SK-N-SH (cell line): ENCODE results near the gene PDE4B. TPM values are rescaled to one million over a fixed set of nuclear protein-coding genes. Genes with fewer than 3 reads are reported as not detected.

Source experiments
- CTCF ChIA-PET: fragments of 300-600, 350-600 bp; formaldehyde crosslinking; extraction: SDS; loops from one replicate; lab custom pipeline; 2021; lab: Yijun Ruan, JAX
- POLR2A ChIA-PET: fragments of 350-600 bp; sonication (Branson Sonifier 250); formaldehyde crosslinking; extraction: SDS; loops from one replicate; lab custom pipeline; 2020; ENCODE audit warnings: antibody characterized with exemption, inconsistent platforms; lab: Yijun Ruan, JAX
- DNase-seq: peaks from one replicate; pipeline ENCODE4 v3.0.0; 2012
- H2AFZ ChIP-seq: fragments of 200-600 bp; sonication (generic); 2 replicates; pipeline ENCODE4 v1.8.1; 2016; ENCODE audit warnings: antibody characterized with exemption, mild to moderate bottlenecking, low read depth
- H3F3A ChIP-seq: fragments of 200-600 bp; sonication (generic); replicated peaks from 2 replicates; pipeline ENCODE3; 2016; ENCODE audit warnings: antibody characterized with exemption, mild to moderate bottlenecking; ENCODE audit not compliant: insufficient read depth
- H3K27ac ChIP-seq, 2 experiments: fragments of 200-500 bp in 1 of 2; fragments of 200-600 bp in 1 of 2; sonication (Bioruptor generic) in 1 of 2; sonication (generic), shearing (Covaris generic) in 1 of 2; 2 replicates each; pipeline versions ENCODE4 v1.5.1 to v1.6.1; 2014 to 2016; ENCODE audit warnings: low read depth in 2 of 2, inconsistent platforms in 1 of 2, low read length in 1 of 2, mild to moderate bottlenecking in 1 of 2, mixed read lengths in 1 of 2
- H3K27me3 ChIP-seq: fragments of 200-600 bp; sonication (generic), shearing (Covaris generic); 2 replicates; pipeline ENCODE4 v1.6.1; 2016; ENCODE audit warnings: mixed run types; ENCODE audit not compliant: insufficient read depth
- H3K36me3 ChIP-seq, 2 experiments: fragments of 200-500 bp in 1 of 2; fragments of 200-600 bp in 1 of 2; sonication (Bioruptor generic) in 1 of 2; sonication (generic) in 1 of 2; replicated peaks in 1 of 2; 2 replicates each; pipeline versions ENCODE3 to v1.5.1; 2014 to 2016; ENCODE audit warnings: low read length in 1 of 2, mild to moderate bottlenecking in 1 of 2; ENCODE audit not compliant: insufficient read depth in 2 of 2, control insufficient read depth in 1 of 2
- H3K4me1 ChIP-seq, 2 experiments: fragments of 200-500 bp in 1 of 2; fragments of 200-600 bp in 1 of 2; sonication (Bioruptor generic) in 1 of 2; sonication (generic), shearing (Covaris generic) in 1 of 2; 2 replicates each; pipeline versions ENCODE4 v1.5.1 to v1.6.1; 2014 to 2016; ENCODE audit warnings: low read depth in 1 of 2, low read length in 1 of 2, mixed run types in 1 of 2; ENCODE audit not compliant: insufficient read depth in 2 of 2, control insufficient read depth in 1 of 2
- H3K4me2 ChIP-seq: fragments of 200-600 bp; sonication (generic), shearing (Covaris generic); 2 replicates; pipeline ENCODE4 v1.6.1; 2017; ENCODE audit warnings: mixed run types
- H3K4me3 ChIP-seq, 2 experiments: fragments of 200-500 bp in 1 of 2; fragments of 200-600 bp in 1 of 2; sonication (Bioruptor generic) in 1 of 2; sonication (generic), shearing (Covaris generic) in 1 of 2; 2 replicates each; pipeline versions ENCODE4 v1.5.1 to v1.8.1; 2014 to 2016; ENCODE audit warnings: low read depth in 2 of 2, inconsistent platforms in 1 of 2, low read length in 1 of 2, mild to moderate bottlenecking in 1 of 2, mixed read lengths in 1 of 2, moderate library complexity in 1 of 2
- H3K79me2 ChIP-seq: fragments of 200-600 bp; sonication (generic); 2 replicates; pipeline ENCODE4 v1.8.1; 2017; ENCODE audit warnings: mild to moderate bottlenecking; ENCODE audit not compliant: insufficient read depth
- H3K9ac ChIP-seq: fragments of 200-600 bp; sonication (generic); 2 replicates; pipeline ENCODE4 v1.6.1; 2017; ENCODE audit warnings: mixed run types
- H3K9me2 ChIP-seq: fragments of 200-600 bp; sonication (generic); 2 replicates; pipeline ENCODE4 v1.6.1; 2017; ENCODE audit warnings: mixed run types
- H3K9me3 ChIP-seq: fragments of 200-600 bp; sonication (generic); 2 replicates; pipeline ENCODE4 v1.6.1; 2017; ENCODE audit warnings: mixed run types, mild to moderate bottlenecking, moderate library complexity
- H4K20me1 ChIP-seq: fragments of 200-600 bp; sonication (generic); 2 replicates; pipeline ENCODE4 v1.6.1; 2017; ENCODE audit warnings: mild to moderate bottlenecking, mixed run types; ENCODE audit not compliant: insufficient read depth
- ELF1 ChIP-seq: IDR thresholded peaks from 2 replicates; pipeline ENCODE4 v1.4.0; 2012
- EP300 ChIP-seq, 2 experiments: IDR thresholded peaks; 2 replicates each; pipeline versions ENCODE4 v1.4.0 to v1.6.1; 2012; ENCODE audit warnings: borderline replicate concordance in 1 of 2, low read depth in 1 of 2, low read length in 1 of 2
- EZH2phosphoT487 ChIP-seq: fragments of 200-600 bp; sonication (generic); IDR thresholded peaks from 2 replicates; pipeline ENCODE4 v1.6.1; 2017; ENCODE audit warnings: low read depth, mixed run types, mild to moderate bottlenecking, antibody characterized with exemption, moderate library complexity, borderline replicate concordance
- FOXM1 ChIP-seq: IDR thresholded peaks from 2 replicates; pipeline ENCODE4 v1.4.0; 2012; ENCODE audit warnings: low read depth, mild to moderate bottlenecking
- GATA2 ChIP-seq: sonication (generic); formaldehyde crosslinking; IDR thresholded peaks from 2 replicates; pipeline ENCODE4 v1.5.0; 2020; ENCODE audit warnings: mild to moderate bottlenecking, missing genetic modification reagents
- JUND ChIP-seq: IDR thresholded peaks from 2 replicates; pipeline ENCODE4 v1.4.0; 2012
- MXI1 ChIP-seq: IDR thresholded peaks from 2 replicates; pipeline ENCODE4 v1.6.1; 2012; ENCODE audit warnings: mild to moderate bottlenecking, low read depth, low read length, improper control_type of control experiment
- NRF1 ChIP-seq: IDR thresholded peaks from 2 replicates; pipeline ENCODE4 v1.6.1; 2012; ENCODE audit warnings: low read depth, mild to moderate bottlenecking, low read length
- POLR2AphosphoS5 ChIP-seq: IDR thresholded peaks from 2 replicates; pipeline ENCODE4 v1.6.1; 2012; ENCODE audit warnings: low read depth, low read length
- RAD21 ChIP-seq: IDR thresholded peaks from 2 replicates; pipeline ENCODE4 v1.6.1; 2012; ENCODE audit warnings: mild to moderate bottlenecking, low read length
- RCOR1 ChIP-seq: fragments of 150-350 bp; IDR thresholded peaks from 2 replicates; pipeline ENCODE4 v1.6.1; 2017; ENCODE audit warnings: antibody characterized with exemption, low read length
- RXRA ChIP-seq: IDR thresholded peaks from 2 replicates; pipeline ENCODE4 v1.4.0; 2012; ENCODE audit warnings: low read depth, mild to moderate bottlenecking, borderline replicate concordance
- SIN3A ChIP-seq: IDR thresholded peaks from 2 replicates; pipeline ENCODE4 v1.6.1; 2012; ENCODE audit warnings: low read depth, mild to moderate bottlenecking, low read length, moderate library complexity, borderline replicate concordance
- SMC3 ChIP-seq: IDR thresholded peaks from 2 replicates; pipeline ENCODE4 v1.6.1; 2012; ENCODE audit warnings: low read depth, low read length, improper control_type of control experiment
- TAF1 ChIP-seq: IDR thresholded peaks from 2 replicates; pipeline ENCODE4 v1.6.1; 2012; ENCODE audit warnings: low read depth, mild to moderate bottlenecking, low read length, moderate library complexity, borderline replicate concordance
- TCF12 ChIP-seq: IDR thresholded peaks from 2 replicates; pipeline ENCODE4 v1.4.0; 2012
- TEAD4 ChIP-seq: IDR thresholded peaks from 2 replicates; pipeline ENCODE4 v1.4.0; 2012; ENCODE audit warnings: mild to moderate bottlenecking, borderline replicate concordance; ENCODE audit not compliant: insufficient read depth
- WGBS: methylation state at CpG from one replicate; pipeline ENCODE4 v1.1.6; 2017; ENCODE audit warnings: low lambda C conversion rate; 5-methylcytosine and 5-hydroxymethylcytosine counted together
- polyA plus RNA-seq, 3 experiments: library from polyadenylated mRNA; depleted of rRNA; stranded (reverse); fragments of >200 nt; gene quantifications; 2 replicates each; pipeline ENCODE4 v1.2.3, GENCODE V29; 2012
- TF ChIP-seq, protein P1 (sequence below): IDR thresholded peaks from 2 replicates; pipeline ENCODE4 v1.4.0; 2012; ENCODE audit warnings: low read depth, borderline replicate concordance
- TF ChIP-seq, protein P2 (sequence below): IDR thresholded peaks from 2 replicates; pipeline ENCODE4 v1.6.1; 2012; ENCODE audit warnings: mild to moderate bottlenecking, low read depth, low read length, moderate library complexity
- TF ChIP-seq, protein P3 (sequence below): fragments of 200-600 bp; sonication (generic); IDR thresholded peaks from 2 replicates; pipeline ENCODE4 v1.6.1; 2017; ENCODE audit warnings: antibody characterized with exemption, mild to moderate bottlenecking, moderate library complexity

The PDE4B gene
- polyA plus RNA-seq, 1 of the 3 experiments (the other 2 are of a cell fraction) = 1.9 TPM

DNA sequence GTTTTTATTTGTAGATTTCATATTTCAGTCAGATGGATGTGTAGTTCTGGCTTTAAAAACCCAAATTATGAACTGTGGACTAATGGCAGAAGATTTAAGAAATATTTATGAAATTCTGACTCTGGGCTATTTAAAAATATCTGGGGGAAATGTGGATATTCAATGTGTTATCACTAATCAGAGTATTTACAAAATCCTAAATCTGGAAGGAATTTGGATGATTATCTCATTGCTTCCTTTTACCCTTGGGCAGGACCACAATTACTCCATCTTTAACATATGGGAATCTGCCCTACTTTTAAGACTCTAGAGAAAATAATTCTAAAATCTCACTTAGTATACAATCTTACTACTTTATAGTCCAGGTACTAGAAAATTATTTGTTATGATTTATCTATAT is 203.2 kb downstream of the PDE4B start:
- ChIA-PET CTCF (interaction anchor here (1.0 to 13.1 kb wide), 3 partner anchors 11 to 730 kb away, joined by 3 to 203 read pairs (median 3); no protein-coding TSS in a partner anchor), POLR2A (no interaction called here)
- peaks cover 3 to 20% of the 10 kb centered on the region in 2 experiments; a peak in 3 of 4 replicates for H3K4me1 ChIP-seq
- no peaks in the 10 kb centered on the region for H3F3A ChIP-seq
- no peaks in the 10 kb centered on the region for H3K27me3 ChIP-seq
- H3K27ac ChIP-seq = peak overlapping the region in 1 of 2 experiments; percentile 91; a peak in 2 of 4 replicates
- no peaks in the 10 kb centered on the region for H3K36me3 ChIP-seq
- H3K9ac ChIP-seq = no peak overlapping the region
- DNase-seq = no peak
- no peaks in the 10 kb centered on the region for H4K20me1 ChIP-seq
- H3K4me2 ChIP-seq = no peak overlapping the region
- no peak for TF ChIP-seq POLR2AphosphoS5
- no peak for TF ChIP-seq NRF1
- peak in 1 of 2 experiments; percentile 54; a peak in 2 of 4 replicates for TF ChIP-seq EP300 (IDR thresholded peaks at IDR 0.05; ENCODE audit: borderline replicate concordance in 1 of 2, low read depth in 1 of 2, low read length in 1 of 2)
- H3K9me2 ChIP-seq = no peaks in the 10 kb centered on the region
- H2AFZ ChIP-seq = peak overlapping the region; percentile 49; the same call in 1 of the 2 replicates
- H3K9me3 ChIP-seq = no peaks in the 10 kb centered on the region
- H3K79me2 ChIP-seq = no peaks in the 10 kb centered on the region
- H3K4me3 ChIP-seq = peak overlapping the region in 1 of 2 experiments; percentile 56; a peak in 2 of 4 replicates

DNA sequence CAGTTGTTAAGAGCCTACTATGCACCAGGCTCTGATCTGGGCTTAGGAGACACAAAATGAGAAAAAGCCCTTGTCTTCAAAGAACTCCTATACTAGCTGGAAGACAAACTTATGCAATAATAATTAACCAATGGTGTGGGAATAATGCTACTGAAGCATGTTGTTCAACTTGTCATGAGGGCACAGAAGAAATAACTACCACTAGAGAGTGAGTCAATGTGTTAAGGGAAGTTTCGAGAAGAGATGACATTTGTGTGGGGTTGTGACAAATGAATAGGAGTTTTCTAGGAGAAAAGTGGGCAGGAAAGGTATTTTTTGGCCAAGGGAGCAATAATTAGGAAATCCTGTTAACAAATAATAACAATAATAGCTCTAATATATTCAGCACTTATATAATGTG is 205.0 kb downstream of the PDE4B start:
- H4K20me1 ChIP-seq = no peaks in the 10 kb centered on the region
- no peak overlapping the region for H2AFZ ChIP-seq
- H3K27me3 ChIP-seq = no peaks in the 10 kb centered on the region
- TF ChIP-seq RAD21 (no peak), RXRA (no peak), EZH2phosphoT487 (no peak), NRF1 (no peak), ELF1 (no peak), RCOR1 (no peak), SMC3 (no peak), JUND (no peak), POLR2AphosphoS5 (no peak), SIN3A (no peak), EP300 (IDR thresholded peaks at IDR 0.05; ENCODE audit: borderline replicate concordance in 1 of 2, low read depth in 1 of 2, low read length in 1 of 2) (no peak), TAF1 (no peak), FOXM1 (no peak), TEAD4 (no peak), MXI1 (no peak), TCF12 (no peak), GATA2 (no peak)
- TF ChIP-seq, protein P1, sequence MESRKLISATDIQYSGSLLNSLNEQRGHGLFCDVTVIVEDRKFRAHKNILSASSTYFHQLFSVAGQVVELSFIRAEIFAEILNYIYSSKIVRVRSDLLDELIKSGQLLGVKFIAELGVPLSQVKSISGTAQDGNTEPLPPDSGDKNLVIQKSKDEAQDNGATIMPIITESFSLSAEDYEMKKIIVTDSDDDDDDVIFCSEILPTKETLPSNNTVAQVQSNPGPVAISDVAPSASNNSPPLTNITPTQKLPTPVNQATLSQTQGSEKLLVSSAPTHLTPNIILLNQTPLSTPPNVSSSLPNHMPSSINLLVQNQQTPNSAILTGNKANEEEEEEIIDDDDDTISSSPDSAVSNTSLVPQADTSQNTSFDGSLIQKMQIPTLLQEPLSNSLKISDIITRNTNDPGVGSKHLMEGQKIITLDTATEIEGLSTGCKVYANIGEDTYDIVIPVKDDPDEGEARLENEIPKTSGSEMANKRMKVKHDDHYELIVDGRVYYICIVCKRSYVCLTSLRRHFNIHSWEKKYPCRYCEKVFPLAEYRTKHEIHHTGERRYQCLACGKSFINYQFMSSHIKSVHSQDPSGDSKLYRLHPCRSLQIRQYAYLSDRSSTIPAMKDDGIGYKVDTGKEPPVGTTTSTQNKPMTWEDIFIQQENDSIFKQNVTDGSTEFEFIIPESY = no peak
- TF ChIP-seq, protein P2, sequence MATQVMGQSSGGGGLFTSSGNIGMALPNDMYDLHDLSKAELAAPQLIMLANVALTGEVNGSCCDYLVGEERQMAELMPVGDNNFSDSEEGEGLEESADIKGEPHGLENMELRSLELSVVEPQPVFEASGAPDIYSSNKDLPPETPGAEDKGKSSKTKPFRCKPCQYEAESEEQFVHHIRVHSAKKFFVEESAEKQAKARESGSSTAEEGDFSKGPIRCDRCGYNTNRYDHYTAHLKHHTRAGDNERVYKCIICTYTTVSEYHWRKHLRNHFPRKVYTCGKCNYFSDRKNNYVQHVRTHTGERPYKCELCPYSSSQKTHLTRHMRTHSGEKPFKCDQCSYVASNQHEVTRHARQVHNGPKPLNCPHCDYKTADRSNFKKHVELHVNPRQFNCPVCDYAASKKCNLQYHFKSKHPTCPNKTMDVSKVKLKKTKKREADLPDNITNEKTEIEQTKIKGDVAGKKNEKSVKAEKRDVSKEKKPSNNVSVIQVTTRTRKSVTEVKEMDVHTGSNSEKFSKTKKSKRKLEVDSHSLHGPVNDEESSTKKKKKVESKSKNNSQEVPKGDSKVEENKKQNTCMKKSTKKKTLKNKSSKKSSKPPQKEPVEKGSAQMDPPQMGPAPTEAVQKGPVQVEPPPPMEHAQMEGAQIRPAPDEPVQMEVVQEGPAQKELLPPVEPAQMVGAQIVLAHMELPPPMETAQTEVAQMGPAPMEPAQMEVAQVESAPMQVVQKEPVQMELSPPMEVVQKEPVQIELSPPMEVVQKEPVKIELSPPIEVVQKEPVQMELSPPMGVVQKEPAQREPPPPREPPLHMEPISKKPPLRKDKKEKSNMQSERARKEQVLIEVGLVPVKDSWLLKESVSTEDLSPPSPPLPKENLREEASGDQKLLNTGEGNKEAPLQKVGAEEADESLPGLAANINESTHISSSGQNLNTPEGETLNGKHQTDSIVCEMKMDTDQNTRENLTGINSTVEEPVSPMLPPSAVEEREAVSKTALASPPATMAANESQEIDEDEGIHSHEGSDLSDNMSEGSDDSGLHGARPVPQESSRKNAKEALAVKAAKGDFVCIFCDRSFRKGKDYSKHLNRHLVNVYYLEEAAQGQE = no peak
- TF ChIP-seq, protein P3, sequence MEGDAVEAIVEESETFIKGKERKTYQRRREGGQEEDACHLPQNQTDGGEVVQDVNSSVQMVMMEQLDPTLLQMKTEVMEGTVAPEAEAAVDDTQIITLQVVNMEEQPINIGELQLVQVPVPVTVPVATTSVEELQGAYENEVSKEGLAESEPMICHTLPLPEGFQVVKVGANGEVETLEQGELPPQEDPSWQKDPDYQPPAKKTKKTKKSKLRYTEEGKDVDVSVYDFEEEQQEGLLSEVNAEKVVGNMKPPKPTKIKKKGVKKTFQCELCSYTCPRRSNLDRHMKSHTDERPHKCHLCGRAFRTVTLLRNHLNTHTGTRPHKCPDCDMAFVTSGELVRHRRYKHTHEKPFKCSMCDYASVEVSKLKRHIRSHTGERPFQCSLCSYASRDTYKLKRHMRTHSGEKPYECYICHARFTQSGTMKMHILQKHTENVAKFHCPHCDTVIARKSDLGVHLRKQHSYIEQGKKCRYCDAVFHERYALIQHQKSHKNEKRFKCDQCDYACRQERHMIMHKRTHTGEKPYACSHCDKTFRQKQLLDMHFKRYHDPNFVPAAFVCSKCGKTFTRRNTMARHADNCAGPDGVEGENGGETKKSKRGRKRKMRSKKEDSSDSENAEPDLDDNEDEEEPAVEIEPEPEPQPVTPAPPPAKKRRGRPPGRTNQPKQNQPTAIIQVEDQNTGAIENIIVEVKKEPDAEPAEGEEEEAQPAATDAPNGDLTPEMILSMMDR = no peak
- no peaks in the 10 kb centered on the region for H3K79me2 ChIP-seq
- no peak overlapping the region for H3K9ac ChIP-seq
- H3K27ac ChIP-seq = peak overlapping the region in 1 of 2 experiments; percentile 43; a peak in 1 of 4 replicates
- H3K4me1 ChIP-seq = peaks cover 3 to 23% of the 10 kb centered on the region in 2 experiments; a peak in 3 of 4 replicates
- no peaks in the 10 kb centered on the region for H3K9me2 ChIP-seq
- ChIA-PET POLR2A (no interaction called here), CTCF (interaction anchor here (0.8 to 13.1 kb wide), 5 partner anchors 17 to 449 kb away, joined by 3 to 203 read pairs (median 3); no protein-coding TSS in a partner anchor)
- no peak overlapping the region for H3K4me2 ChIP-seq
- H3F3A ChIP-seq = no peaks in the 10 kb centered on the region
- no peaks in the 10 kb centered on the region for H3K36me3 ChIP-seq
- no peak overlapping the region for H3K4me3 ChIP-seq
- no peak for DNase-seq
- H3K9me3 ChIP-seq = no peaks in the 10 kb centered on the region
- 85% methylated on average over 1 of the region's 1 CpG for WGBS
